CD4-positive, alpha-beta T cell (primary cell): Measurements from ENCODE around the gene TLL2. TPM values are rescaled to one million over a fixed set of nuclear protein-coding genes. Genes with fewer than 3 reads are reported as not detected.

Experiments
- ATAC-seq: fragments of 200-7000 bp; cut with Tn5 transposase; one replicate; pipeline ENCODE4 v1.10.0; 2022; ENCODE audit warnings: mild to moderate bottlenecking; ENCODE audit not compliant: poor library complexity
- CTCF ChIA-PET: fragments of 350-600 bp; sonication (Branson Sonifier 250); formaldehyde crosslinking; loops from one replicate; lab custom pipeline; 2021; ENCODE audit warnings: antibody characterized with exemption, inconsistent platforms; lab: Charles Lee
- POLR2A ChIA-PET: fragments of 350-600 bp; sonication (Branson Sonifier 250); formaldehyde crosslinking; loops from one replicate; lab custom pipeline; 2021; ENCODE audit warnings: antibody characterized with exemption, inconsistent platforms; lab: Charles Lee
- DNase-seq, 14 experiments: peaks; one replicate each; pipeline ENCODE4 v3.0.0-alpha.2; 2013 to 2020; ENCODE audit warnings: mixed read lengths in 2 of 14
- H3K27ac ChIP-seq, 2 donors: one replicate each; pipeline versions ENCODE4 v1.5.1 to v1.7.0; 2013; ENCODE audit warnings: low read length in 2 of 2, low read depth in 1 of 2, mild to moderate bottlenecking in 1 of 2
- H3K27me3 ChIP-seq, 2 experiments: 1 replicate in 1 of 2; 2 replicates in 1 of 2; pipeline versions ENCODE4 v1.6.1 to v1.7.0; 2013; ENCODE audit warnings: low read length in 2 of 2, control low read depth in 1 of 2, mild to moderate bottlenecking in 1 of 2, moderate library complexity in 1 of 2; ENCODE audit not compliant: insufficient read depth in 2 of 2, control insufficient read depth in 1 of 2
- H3K36me3 ChIP-seq: one replicate; pipeline ENCODE4 v1.6.1; 2013; ENCODE audit warnings: low read length, control low read depth; ENCODE audit not compliant: insufficient read depth
- H3K4me1 ChIP-seq: one replicate; pipeline ENCODE4 v1.6.1; 2013; ENCODE audit warnings: low read length, control low read depth; ENCODE audit not compliant: insufficient read depth
- H3K4me3 ChIP-seq: one replicate; pipeline ENCODE4 v1.5.1; 2013; ENCODE audit warnings: mild to moderate bottlenecking, low read length, moderate library complexity
- H3K9me3 ChIP-seq, 2 experiments: 1 replicate in 1 of 2; 2 replicates in 1 of 2; pipeline versions ENCODE4 v1.6.1 to v1.7.0; 2013; ENCODE audit warnings: low read length in 2 of 2, mild to moderate bottlenecking in 2 of 2, control low read depth in 1 of 2, moderate library complexity in 1 of 2; ENCODE audit not compliant: control insufficient read depth in 1 of 2, insufficient read depth in 1 of 2
- H3K27ac Mint-ChIP-seq: one replicate; pipeline ENCODE4 v1.8.0; 2020; ENCODE audit warnings: mixed read lengths
- H3K27me3 Mint-ChIP-seq: one replicate; pipeline ENCODE4 v1.8.0; 2021; ENCODE audit warnings: mixed read lengths
- H3K36me3 Mint-ChIP-seq: one replicate; pipeline ENCODE4 v1.8.0; 2021; ENCODE audit warnings: low read depth, mixed read lengths
- H3K4me1 Mint-ChIP-seq: one replicate; pipeline ENCODE4 v1.8.0; 2021; ENCODE audit warnings: low read depth, mixed read lengths
- H3K4me3 Mint-ChIP-seq: one replicate; pipeline ENCODE4 v1.8.0; 2020; ENCODE audit warnings: mild to moderate bottlenecking, mixed read lengths
- H3K9me3 Mint-ChIP-seq: one replicate; pipeline ENCODE4 v1.8.0; 2020; ENCODE audit warnings: mixed read lengths
- CTCF ChIP-seq: fragments of 200-600 bp; IDR thresholded peaks from one replicate; pipeline ENCODE4 v1.8.0; 2022; ENCODE audit warnings: antibody characterized with exemption, mild to moderate bottlenecking
- intact Hi-C, 2 experiments: fragments of 100-400 bp; cut with DNase I in 1 of 2; cut with micrococcal nuclease in 1 of 2; formaldehyde crosslinking; loops; one replicate each; pipeline versions ENCODE4 v1.15.1 to v1.9.0; 2023 to 2025; cut with DNase I, micrococcal nuclease
- total RNA-seq, 174 experiments: library from RNA in 2 of 174; stranded (reverse) in 2 of 174; gene quantifications; one replicate each; pipeline ENCODE4 v1.2.3 and lab custom pipeline; 2021 to 2026

The TLL2 gene
- total RNA-seq, 2 experiments from 2014 or later: not detected

GRCh38 chr10:96376483-96376882 lies 137.2 kb downstream of the TLL2 start:
- ATAC-seq: no peak
- no peak overlapping the region for H3K4me3 Mint-ChIP-seq
- H3K36me3 Mint-ChIP-seq: no peaks in the 10 kb centered on the region
- H3K4me1 Mint-ChIP-seq: peaks cover 4% of the 10 kb centered on the region
- H3K27me3 Mint-ChIP-seq: peaks cover 7% of the 10 kb centered on the region
- peaks cover 8% of the 10 kb centered on the region for H3K4me1 ChIP-seq
- no peak overlapping the region for H3K27ac Mint-ChIP-seq
- no peaks in the 10 kb centered on the region for H3K9me3 ChIP-seq
- no peaks in the 10 kb centered on the region for H3K9me3 Mint-ChIP-seq
- H3K27me3 ChIP-seq: no peaks in the 10 kb centered on the region
- no peaks in the 10 kb centered on the region for H3K36me3 ChIP-seq
- DNase-seq: no peak
- CTCF ChIA-PET: no interaction called here
- intact Hi-C loops: loop anchor here (5.0 to 10.0 kb wide), 2 partner anchors 458 to 831 kb away; partner anchors contain the start of gene LCOR (in 1 of the 2)
- no peak overlapping the region for H3K27ac ChIP-seq
- no peak for TF ChIP-seq CTCF
- POLR2A ChIA-PET: no interaction called here
- no peak overlapping the region for H3K4me3 ChIP-seq

GRCh38 chr10:96374985-96375830 lies 138.5 kb downstream of the TLL2 start:
- Mint-ChIP-seq H3K4me1 (peaks cover 4% of the 10 kb centered on the region), H3K27ac (no peak overlapping the region)
- peak; percentile 46 to 82 (median 61) for DNase-seq

GRCh38 chr10:96374639-96374984 lies 139.1 kb downstream of the TLL2 start:
- H3K36me3 ChIP-seq: no peaks in the 10 kb centered on the region
- H3K9me3 Mint-ChIP-seq: no peaks in the 10 kb centered on the region
- peaks cover 4% of the 10 kb centered on the region for H3K4me1 Mint-ChIP-seq
- no peaks in the 10 kb centered on the region for H3K36me3 Mint-ChIP-seq
- no peak for DNase-seq
- no peaks in the 10 kb centered on the region for H3K9me3 ChIP-seq
- H3K27ac ChIP-seq: no peak overlapping the region
- H3K27me3 ChIP-seq: no peaks in the 10 kb centered on the region
- H3K4me1 ChIP-seq: peaks cover 13% of the 10 kb centered on the region
- H3K27ac Mint-ChIP-seq: no peak overlapping the region
- H3K4me3 Mint-ChIP-seq: peak overlapping the region; percentile 36
- intact Hi-C loops: loop anchor here in 1 of 2 experiments (10.0 kb wide), 1 partner anchor 460 kb away; the partner anchor contains the start of gene LCOR
- peaks cover 11% of the 10 kb centered on the region for H3K27me3 Mint-ChIP-seq
- ChIA-PET CTCF (interaction anchor here (0.7 to 1.3 kb wide), 4 partner anchors 9 to 455 kb away, joined by 3 to 5 read pairs (median 3); partner anchors contain the start of gene ZNF518A), POLR2A (interaction anchor here (1.2 kb wide), 1 partner anchor 75 kb away, joined by 3 read pairs; no protein-coding TSS in a partner anchor)
- TF ChIP-seq CTCF: no peak
- H3K4me3 ChIP-seq: peak overlapping the region; percentile 59
- no peak for ATAC-seq

More at GRCh38 chr10:96374985-96375830, 138.5 kb downstream of the TLL2 start:
- H3K4me1 ChIP-seq: peaks cover 13% of the 10 kb centered on the region
- H3K27ac ChIP-seq: no peak overlapping the region
- H3K36me3 ChIP-seq: no peaks in the 10 kb centered on the region
- Mint-ChIP-seq H3K36me3 (no peaks in the 10 kb centered on the region), H3K27me3 (peaks cover 11% of the 10 kb centered on the region), H3K4me3 (peak overlapping the region; percentile 76), H3K9me3 (no peaks in the 10 kb centered on the region)
- intact Hi-C loops: loop anchor here (5.0 to 10.0 kb wide), 2 partner anchors 460 to 832 kb away; partner anchors contain the start of gene LCOR (in 1 of the 2)
- H3K27me3 ChIP-seq: no peaks in the 10 kb centered on the region
- TF ChIP-seq CTCF: peak; percentile 98
- H3K4me3 ChIP-seq: peak overlapping the region; percentile 59
- no peaks in the 10 kb centered on the region for H3K9me3 ChIP-seq
- ATAC-seq: peak; percentile 94
- ChIA-PET CTCF (interaction anchor here (0.7 to 1.3 kb wide), 5 partner anchors 10 to 455 kb away, joined by 3 to 5 read pairs (median 3); partner anchors contain the start of gene ZNF518A), POLR2A (interaction anchor here (0.8 to 1.2 kb wide), 2 partner anchors 8 to 76 kb away, joined by 3 read pairs; no protein-coding TSS in a partner anchor)
